GM23248 (cell line): Measurements from ENCODE around the gene RASAL2. TPM values are rescaled to one million over a fixed set of nuclear protein-coding genes. Genes with fewer than 3 reads are reported as not detected.

Source experiments
- DNase-seq: peaks from one replicate; pipeline ENCODE4 v3.0.0-alpha.2; 2015
- H2AFZ ChIP-seq: fragments of 200-600 bp; sonication (generic); 2 replicates; pipeline ENCODE4 v1.6.1; 2016; ENCODE audit warnings: antibody characterized with exemption
- H3F3A ChIP-seq: fragments of 200-600 bp; sonication (generic); 2 replicates; pipeline ENCODE4 v1.6.1; 2016; ENCODE audit warnings: mild to moderate bottlenecking, antibody characterized with exemption, mixed run types; ENCODE audit not compliant: insufficient read depth
- H3K27ac ChIP-seq: fragments of 200-600 bp; sonication (generic); 2 replicates; pipeline ENCODE4 v1.5.1; 2016; ENCODE audit warnings: mild to moderate bottlenecking
- H3K27me3 ChIP-seq: fragments of 200-600 bp; sonication (generic); replicated peaks from 2 replicates; pipeline ENCODE4 v1.6.1; 2016; ENCODE audit warnings: mild to moderate bottlenecking; ENCODE audit not compliant: insufficient read depth
- H3K36me3 ChIP-seq: fragments of 200-600 bp; sonication (generic); 2 replicates; pipeline ENCODE4 v1.6.1; 2016; ENCODE audit warnings: low read depth, mild to moderate bottlenecking
- H3K4me1 ChIP-seq: fragments of 200-600 bp; sonication (generic); 2 replicates; pipeline ENCODE4 v1.6.1; 2016; ENCODE audit warnings: mild to moderate bottlenecking; ENCODE audit not compliant: insufficient read depth
- H3K4me2 ChIP-seq: fragments of 200-600 bp; sonication (generic); one replicate; pipeline ENCODE4 v1.6.1; 2016; ENCODE audit warnings: mild to moderate bottlenecking; ENCODE audit not compliant: unreplicated experiment
- H3K4me3 ChIP-seq: fragments of 200-600 bp; sonication (generic); 2 replicates; pipeline ENCODE4 v1.5.1; 2016; ENCODE audit warnings: mild to moderate bottlenecking
- H3K79me2 ChIP-seq: fragments of 200-600 bp; sonication (generic); 2 replicates; pipeline ENCODE4 v1.6.1; 2016; ENCODE audit warnings: mild to moderate bottlenecking; ENCODE audit not compliant: insufficient read depth
- H3K9ac ChIP-seq: fragments of 200-600 bp; sonication (generic); 2 replicates; pipeline ENCODE4 v1.6.1; 2016; ENCODE audit warnings: mild to moderate bottlenecking
- H3K9me2 ChIP-seq: fragments of 200-600 bp; sonication (generic); 2 replicates; pipeline ENCODE4 v1.6.1; 2016; ENCODE audit warnings: mixed run types, mild to moderate bottlenecking, moderate library complexity; ENCODE audit not compliant: insufficient read depth
- H3K9me3 ChIP-seq: fragments of 200-600 bp; sonication (generic); one replicate; pipeline ENCODE4 v1.6.1; 2017; ENCODE audit warnings: low read depth
- H4K20me1 ChIP-seq: fragments of 200-600 bp; sonication (generic); 2 replicates; pipeline ENCODE4 v1.6.0; 2016; ENCODE audit not compliant: insufficient read depth
- EZH2 ChIP-seq: fragments of 200-600 bp; sonication (generic); IDR thresholded peaks from 2 replicates; pipeline ENCODE4 v1.6.1; 2018; ENCODE audit warnings: antibody characterized with exemption, mild to moderate bottlenecking; ENCODE audit not compliant: insufficient read depth, poor library complexity, severe bottlenecking
- EZH2phosphoT487 ChIP-seq: fragments of 200-600 bp; sonication (generic); IDR thresholded peaks from 2 replicates; pipeline ENCODE4 v1.6.1; 2018; ENCODE audit warnings: antibody characterized with exemption, moderate library complexity, mild to moderate bottlenecking, low read depth; ENCODE audit not compliant: insufficient read depth
- WGBS, 2 experiments: methylation state at CpG; one replicate each; pipeline ENCODE4 v1.1.6; 2015 to 2017; ENCODE audit warnings: low lambda C conversion rate in 2 of 2, low coverage in 1 of 2; ENCODE audit errors: missing lambda C conversion rate in 2 of 2; 5-methylcytosine and 5-hydroxymethylcytosine counted together
- in situ Hi-C: fragments of 300-500 bp; cut with MboI; formaldehyde crosslinking; loops from 2 replicates; pipeline ENCODE4 v1.15.0; 2020
- polyA plus RNA-seq: library from polyadenylated mRNA; unstranded; fragments of >200 nt; fragmentation: Nextera tagmentation; extraction: Ambion mirVana; gene quantifications from 2 replicates; pipeline ENCODE4 v1.2.1, GENCODE V29; 2016
- total RNA-seq: library from RNA; depleted of rRNA; stranded (reverse); fragments of >200 nt; shearing (Covaris generic); gene quantifications from 2 replicates; pipeline ENCODE4 v1.2.3, GENCODE V29; 2014

The RASAL2 gene
- total and polyA plus RNA-seq, 2 experiments from 2014 or later, result 10.1 to 23.1 TPM

DNA sequence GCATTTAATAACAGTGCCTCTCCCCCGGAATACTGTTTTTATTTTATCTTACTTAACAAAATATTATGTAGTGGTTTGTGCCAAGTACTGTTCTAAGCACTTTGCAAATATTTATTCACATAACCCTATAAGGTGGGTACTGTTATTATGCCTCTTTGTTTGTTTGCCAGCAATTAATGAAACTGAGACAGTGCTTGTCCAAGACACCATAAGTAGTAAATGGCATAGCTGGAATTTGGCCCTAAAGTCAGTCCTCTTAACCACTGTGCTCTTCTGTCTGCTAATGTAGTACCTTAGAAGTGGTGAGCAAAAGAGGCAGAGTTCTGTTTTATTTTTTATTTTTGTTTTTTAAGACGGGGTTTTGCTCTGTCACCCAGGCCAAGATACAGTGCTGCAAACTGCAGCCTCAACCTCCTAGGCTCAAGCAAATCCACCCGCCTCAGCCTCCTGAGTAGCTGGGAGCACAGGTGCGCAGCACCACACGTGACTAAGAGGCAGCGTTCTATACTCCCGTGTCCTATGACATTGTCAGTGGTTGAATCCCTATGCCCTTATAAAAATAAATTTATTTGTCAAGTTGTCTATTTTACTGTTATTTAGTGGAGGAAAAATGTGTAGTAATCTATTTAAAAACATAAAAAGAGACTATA is 237.1 kb downstream of the RASAL2 start:
- H3K27ac ChIP-seq, result no peak overlapping the region
- H3K79me2 ChIP-seq, result peaks cover 94% of the 10 kb centered on the region
- in situ Hi-C loops, result no loop called here
- 85 to 86% methylated on average over 7 of the region's 7 CpGs for WGBS, 2 experiments
- H3K4me3 ChIP-seq, result no peak overlapping the region
- H2AFZ ChIP-seq, result no peak overlapping the region
- no peak overlapping the region for H3K9ac ChIP-seq
- no peak for DNase-seq
- H3K9me2 ChIP-seq, result no peaks in the 10 kb centered on the region
- no peak overlapping the region for H3K4me2 ChIP-seq
- no peaks in the 10 kb centered on the region; the same call in 1 of the 2 replicates for H4K20me1 ChIP-seq
- no peaks in the 10 kb centered on the region for H3K27me3 ChIP-seq
- no peaks in the 10 kb centered on the region for H3K9me3 ChIP-seq
- H3K4me1 ChIP-seq, result peaks cover 25% of the 10 kb centered on the region
- H3F3A ChIP-seq, result peaks cover 10% of the 10 kb centered on the region; the same call in 1 of the 2 replicates
- no peak for TF ChIP-seq EZH2phosphoT487
- no peak for TF ChIP-seq EZH2
- no peaks in the 10 kb centered on the region for H3K36me3 ChIP-seq

GRCh38 chr1:178335426-178335825 is 241.5 kb downstream of the RASAL2 start:
- TF ChIP-seq EZH2, result no peak
- TF ChIP-seq EZH2phosphoT487, result no peak
- Histone ChIP-seq H3K36me3 (no peaks in the 10 kb centered on the region), H3K9me3 (no peaks in the 10 kb centered on the region), H3K79me2 (peaks cover 99% of the 10 kb centered on the region), H3K4me1 (peaks cover 14% of the 10 kb centered on the region), H3K4me2 (no peak overlapping the region), H3K27me3 (no peaks in the 10 kb centered on the region), H3K27ac (no peak overlapping the region), H3F3A (peaks cover 6% of the 10 kb centered on the region; the same call in 1 of the 2 replicates), H3K9ac (no peak overlapping the region), H2AFZ (no peak overlapping the region), H4K20me1 (no peaks in the 10 kb centered on the region), H3K9me2 (no peaks in the 10 kb centered on the region), H3K4me3 (no peak overlapping the region)
- in situ Hi-C loops, result no loop called here
- 54 to 58% methylated on average over 3 of the region's 3 CpGs for WGBS, 2 experiments
- DNase-seq, result no peak

DNA sequence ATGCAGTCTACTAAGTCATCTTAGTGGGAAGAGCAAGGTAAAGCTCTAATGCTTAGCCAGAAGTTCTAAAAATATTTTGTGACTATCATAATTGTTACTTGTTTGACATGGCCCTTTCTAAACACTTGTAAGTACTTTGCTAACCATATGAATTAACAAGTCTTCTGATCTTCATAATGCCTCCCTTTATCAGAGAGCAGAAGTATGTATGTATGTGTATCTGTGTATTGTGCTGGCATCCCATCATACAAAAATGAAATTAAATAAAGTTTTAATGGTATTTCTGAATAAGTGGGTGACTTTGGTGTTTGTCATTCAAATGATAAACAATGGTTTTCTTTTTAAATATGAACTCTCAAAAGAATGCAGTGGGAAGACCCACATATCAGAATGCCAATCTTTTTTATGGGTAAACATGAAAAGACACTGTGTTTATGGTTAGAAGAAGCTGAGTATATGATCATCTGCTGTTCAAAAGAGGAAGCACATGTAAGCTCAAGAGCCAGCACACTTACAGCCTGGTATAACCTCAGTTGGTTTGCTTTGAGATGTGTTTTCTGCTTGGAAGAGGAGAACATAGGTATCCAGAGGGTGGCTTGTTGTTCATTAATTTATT is 243.3 kb downstream of the RASAL2 start:
- Histone ChIP-seq H3K4me3 (no peak overlapping the region), H2AFZ (no peak overlapping the region), H3K4me1 (peaks cover 20% of the 10 kb centered on the region), H3F3A (peaks cover 8% of the 10 kb centered on the region), H3K9me2 (no peaks in the 10 kb centered on the region), H3K9me3 (no peaks in the 10 kb centered on the region), H3K36me3 (no peaks in the 10 kb centered on the region), H3K79me2 (peaks cover 95% of the 10 kb centered on the region), H3K4me2 (no peak overlapping the region), H3K27me3 (no peaks in the 10 kb centered on the region), H3K9ac (no peak overlapping the region), H3K27ac (no peak overlapping the region), H4K20me1 (no peaks in the 10 kb centered on the region)
- DNase-seq, result no peak
- no peak for TF ChIP-seq EZH2phosphoT487
- no peak for TF ChIP-seq EZH2
- in situ Hi-C loops, result no loop called here

GRCh38 chr1:178339834-178340233 is 245.9 kb downstream of the RASAL2 start:
- WGBS, 2 experiments, result 55 to 61% methylated on average over 1 of the region's 1 CpG
- in situ Hi-C loops, result no loop called here
- H3K4me2 ChIP-seq, result no peak overlapping the region
- H3K9me2 ChIP-seq, result no peaks in the 10 kb centered on the region
- no peaks in the 10 kb centered on the region for H4K20me1 ChIP-seq
- TF ChIP-seq EZH2, result no peak
- no peak for TF ChIP-seq EZH2phosphoT487
- no peak overlapping the region for H3K27ac ChIP-seq
- H3K27me3 ChIP-seq, result no peaks in the 10 kb centered on the region
- DNase-seq, result no peak
- no peak overlapping the region for H3K4me3 ChIP-seq
- no peak overlapping the region for H2AFZ ChIP-seq
- no peak overlapping the region for H3K9ac ChIP-seq
- H3K9me3 ChIP-seq, result no peaks in the 10 kb centered on the region
- H3K79me2 ChIP-seq, result peaks cover 86% of the 10 kb centered on the region
- peaks cover 20% of the 10 kb centered on the region for H3F3A ChIP-seq
- peaks cover 44% of the 10 kb centered on the region for H3K4me1 ChIP-seq
- no peaks in the 10 kb centered on the region for H3K36me3 ChIP-seq
